ENCODE data around the gene TMEM161A.

Gene TMEM161A

DNA sequence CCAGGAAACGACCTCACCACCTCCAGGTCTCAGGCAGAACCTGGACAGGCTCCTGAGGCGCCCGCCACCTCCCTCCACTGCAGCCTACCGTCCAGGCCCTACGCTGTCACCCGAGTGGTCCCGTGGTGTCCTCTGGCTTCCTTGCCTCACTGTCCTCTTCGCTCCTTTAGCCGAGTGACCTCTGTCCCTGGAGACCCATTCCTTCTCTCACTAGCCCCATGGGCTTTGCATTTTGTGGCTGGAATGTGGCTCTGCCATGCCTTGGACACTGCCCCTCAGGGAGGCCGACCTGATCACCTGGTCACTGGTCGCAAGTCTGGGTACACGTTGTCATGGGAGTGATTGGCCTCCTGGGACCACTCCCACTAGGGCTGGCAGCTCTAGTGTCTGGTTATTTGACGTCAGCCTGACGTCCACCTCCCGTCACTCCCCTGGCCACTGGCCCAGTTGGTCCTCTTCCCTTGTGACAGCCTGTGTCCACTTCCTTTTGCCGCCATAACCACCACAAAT lies 56.6 kb downstream of the TMEM161A start:
- no peaks in the 10 kb centered on the region for H4K20me1 ChIP-seq (ENCODE audit: insufficient read depth, low read length)
- H3K4me1 ChIP-seq (ENCODE audit: low read length), result no peaks in the 10 kb centered on the region
- H3K9ac ChIP-seq (ENCODE audit: low read length), result no peak overlapping the region
- no peaks in the 10 kb centered on the region for H3K27me3 ChIP-seq (ENCODE audit: low read depth, low read length)
- TF ChIP-seq EZH2phosphoT487 (IDR thresholded peaks at IDR 0.05; ENCODE audit: low read depth), result no peak
- TF ChIP-seq, protein P1, sequence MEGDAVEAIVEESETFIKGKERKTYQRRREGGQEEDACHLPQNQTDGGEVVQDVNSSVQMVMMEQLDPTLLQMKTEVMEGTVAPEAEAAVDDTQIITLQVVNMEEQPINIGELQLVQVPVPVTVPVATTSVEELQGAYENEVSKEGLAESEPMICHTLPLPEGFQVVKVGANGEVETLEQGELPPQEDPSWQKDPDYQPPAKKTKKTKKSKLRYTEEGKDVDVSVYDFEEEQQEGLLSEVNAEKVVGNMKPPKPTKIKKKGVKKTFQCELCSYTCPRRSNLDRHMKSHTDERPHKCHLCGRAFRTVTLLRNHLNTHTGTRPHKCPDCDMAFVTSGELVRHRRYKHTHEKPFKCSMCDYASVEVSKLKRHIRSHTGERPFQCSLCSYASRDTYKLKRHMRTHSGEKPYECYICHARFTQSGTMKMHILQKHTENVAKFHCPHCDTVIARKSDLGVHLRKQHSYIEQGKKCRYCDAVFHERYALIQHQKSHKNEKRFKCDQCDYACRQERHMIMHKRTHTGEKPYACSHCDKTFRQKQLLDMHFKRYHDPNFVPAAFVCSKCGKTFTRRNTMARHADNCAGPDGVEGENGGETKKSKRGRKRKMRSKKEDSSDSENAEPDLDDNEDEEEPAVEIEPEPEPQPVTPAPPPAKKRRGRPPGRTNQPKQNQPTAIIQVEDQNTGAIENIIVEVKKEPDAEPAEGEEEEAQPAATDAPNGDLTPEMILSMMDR (IDR thresholded peaks at IDR 0.05; ENCODE audit: low read depth, low read length), result no peak
- no peaks in the 10 kb centered on the region for H3K79me2 ChIP-seq (ENCODE audit: low read length)
- no peaks in the 10 kb centered on the region for H3K9me3 ChIP-seq (ENCODE audit: insufficient read depth, low read length)
- no peak overlapping the region for H3K4me3 ChIP-seq (ENCODE audit: low read length)
- no peak overlapping the region for H3K27ac ChIP-seq (ENCODE audit: low read length)
- H3K36me3 ChIP-seq (replicated peaks; ENCODE audit: low read depth, low read length), result no peaks in the 10 kb centered on the region
- H3K4me2 ChIP-seq (ENCODE audit: low read length), result no peak overlapping the region
- H2AFZ ChIP-seq (ENCODE audit: low read depth, low read length), result no peak overlapping the region

DNA sequence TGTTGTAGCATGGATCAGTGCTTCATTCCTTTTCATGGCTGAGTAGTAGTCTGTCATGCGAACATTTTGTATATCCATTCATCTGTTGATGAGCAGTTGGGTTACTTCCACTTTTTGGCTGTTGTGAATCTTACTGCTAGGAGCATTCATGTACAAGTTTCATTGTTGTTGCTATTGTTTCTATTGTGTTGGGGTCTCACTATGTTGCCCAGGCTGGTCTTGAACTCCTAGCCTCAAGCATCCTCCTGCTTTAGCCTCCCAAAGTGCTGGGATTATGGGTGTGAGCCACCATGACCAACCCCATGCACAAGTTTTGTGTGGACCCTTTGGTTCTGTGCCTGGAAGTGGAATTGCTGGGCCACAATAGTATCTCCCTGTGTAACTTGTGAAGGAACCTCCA lies 58.7 kb downstream of the TMEM161A start:
- no peaks in the 10 kb centered on the region for H3K4me1 ChIP-seq (ENCODE audit: low read length)

DNA sequence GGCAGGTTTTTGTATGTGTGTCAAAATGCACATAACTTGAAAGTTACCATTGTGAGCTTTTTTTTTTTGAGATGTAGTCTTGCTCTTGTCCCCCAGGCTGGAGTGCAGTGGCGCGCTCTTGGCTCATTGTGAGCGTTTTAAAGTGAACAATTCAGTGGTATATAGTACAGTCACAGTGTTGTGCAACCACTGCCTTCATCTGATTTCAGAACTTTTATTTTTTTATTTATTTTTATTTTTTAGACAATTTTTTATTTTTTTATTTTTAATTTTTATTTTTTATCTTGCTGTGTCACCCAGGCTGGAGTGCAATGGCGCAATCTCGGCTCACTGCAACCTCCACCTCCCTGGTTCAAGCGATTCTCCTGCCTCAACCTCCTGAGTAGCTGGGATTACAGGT lies 59.5 kb downstream of the TMEM161A start:
- Histone ChIP-seq H3K27me3 (ENCODE audit: low read depth, low read length) (no peaks in the 10 kb centered on the region), H3K4me2 (ENCODE audit: low read length) (no peak overlapping the region), H3K4me1 (ENCODE audit: low read length) (no peaks in the 10 kb centered on the region), H3K9me3 (ENCODE audit: insufficient read depth, low read length) (no peaks in the 10 kb centered on the region), H3K36me3 (replicated peaks; ENCODE audit: low read depth, low read length) (no peaks in the 10 kb centered on the region), H4K20me1 (ENCODE audit: insufficient read depth, low read length) (no peaks in the 10 kb centered on the region), H2AFZ (ENCODE audit: low read depth, low read length) (no peak overlapping the region), H3K79me2 (ENCODE audit: low read length) (no peaks in the 10 kb centered on the region), H3K4me3 (ENCODE audit: low read length) (no peak overlapping the region), H3K27ac (ENCODE audit: low read length) (no peak overlapping the region), H3K9ac (ENCODE audit: low read length) (no peak overlapping the region)
- no peak for TF ChIP-seq EZH2phosphoT487 (IDR thresholded peaks at IDR 0.05; ENCODE audit: low read depth)
- TF ChIP-seq, protein P1 (IDR thresholded peaks at IDR 0.05; ENCODE audit: low read depth, low read length), result no peak

More for the DNA sequence above, 58.7 kb downstream of the TMEM161A start:
- H3K4me2 ChIP-seq (ENCODE audit: low read length), result no peak overlapping the region
- H4K20me1 ChIP-seq (ENCODE audit: insufficient read depth, low read length), result no peaks in the 10 kb centered on the region
- no peaks in the 10 kb centered on the region for H3K36me3 ChIP-seq (replicated peaks; ENCODE audit: low read depth, low read length)
- H3K9ac ChIP-seq (ENCODE audit: low read length), result no peak overlapping the region
- no peaks in the 10 kb centered on the region for H3K9me3 ChIP-seq (ENCODE audit: insufficient read depth, low read length)
- no peak overlapping the region for H3K27ac ChIP-seq (ENCODE audit: low read length)
- H3K27me3 ChIP-seq (ENCODE audit: low read depth, low read length), result no peaks in the 10 kb centered on the region
- no peak overlapping the region for H2AFZ ChIP-seq (ENCODE audit: low read depth, low read length)
- H3K4me3 ChIP-seq (ENCODE audit: low read length), result no peak overlapping the region
- H3K79me2 ChIP-seq (ENCODE audit: low read length), result no peaks in the 10 kb centered on the region
- TF ChIP-seq EZH2phosphoT487 (IDR thresholded peaks at IDR 0.05; ENCODE audit: low read depth), result no peak
- TF ChIP-seq, protein P1 (IDR thresholded peaks at IDR 0.05; ENCODE audit: low read depth, low read length), result no peak

DNA sequence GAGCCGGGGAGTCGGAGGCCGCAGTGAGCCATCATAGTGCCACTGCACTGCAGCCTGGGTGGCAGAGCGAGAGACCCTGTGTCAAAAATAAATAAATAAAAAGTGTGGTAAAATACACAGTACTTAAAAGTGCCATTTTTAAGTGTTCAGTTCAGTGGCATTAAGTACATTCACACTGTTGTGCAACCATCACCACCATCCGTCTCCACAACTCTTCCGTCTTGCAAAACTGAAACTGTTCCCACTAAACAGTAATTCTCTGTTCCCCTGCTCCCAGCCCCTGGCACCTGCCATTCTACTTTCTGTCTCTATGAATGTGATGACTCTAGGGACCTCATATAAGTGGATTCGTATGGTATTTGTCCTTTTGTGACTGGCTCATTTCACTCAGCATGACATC lies 61.2 kb downstream of the TMEM161A start:
- Histone ChIP-seq H3K4me2 (ENCODE audit: low read length) (no peak overlapping the region), H3K9me3 (ENCODE audit: insufficient read depth, low read length) (no peaks in the 10 kb centered on the region), H3K79me2 (ENCODE audit: low read length) (no peaks in the 10 kb centered on the region), H3K27ac (ENCODE audit: low read length) (no peak overlapping the region), H2AFZ (ENCODE audit: low read depth, low read length) (no peak overlapping the region), H3K4me1 (ENCODE audit: low read length) (no peaks in the 10 kb centered on the region), H4K20me1 (ENCODE audit: insufficient read depth, low read length) (no peaks in the 10 kb centered on the region), H3K4me3 (ENCODE audit: low read length) (no peak overlapping the region), H3K36me3 (replicated peaks; ENCODE audit: low read depth, low read length) (no peaks in the 10 kb centered on the region), H3K9ac (ENCODE audit: low read length) (no peak overlapping the region), H3K27me3 (ENCODE audit: low read depth, low read length) (no peaks in the 10 kb centered on the region)
- no peak for TF ChIP-seq EZH2phosphoT487 (IDR thresholded peaks at IDR 0.05; ENCODE audit: low read depth)
- TF ChIP-seq, protein P1 (IDR thresholded peaks at IDR 0.05; ENCODE audit: low read depth, low read length), result no peak

All from OCI-LY3 (cell line).